Measurements from ENCODE around the gene THSD7A. TPM values are rescaled to one million over a fixed set of nuclear protein-coding genes. Genes with fewer than 3 reads are reported as not detected.

Gene THSD7A
- total RNA-seq, 1 experiment from 2014 or later, result 5.9 TPM

GRCh38 chr7:11538751-11539299 lies 293.2 kb downstream of the THSD7A start:
- no peak overlapping the region for H3K27ac Mint-ChIP-seq (ENCODE audit: unreplicated experiment)
- no peak for TF ChIP-seq CTCF (IDR thresholded peaks at IDR 0.05; ENCODE audit: unreplicated experiment)
- no peaks in the 10 kb centered on the region for H3K9me3 Mint-ChIP-seq (ENCODE audit: low read depth, unreplicated experiment)
- H3K4me1 Mint-ChIP-seq (ENCODE audit: low read depth, unreplicated experiment), result peaks cover 9% of the 10 kb centered on the region
- no peak for DNase-seq
- H3K4me3 Mint-ChIP-seq (ENCODE audit: low read depth, unreplicated experiment), result no peak overlapping the region
- BruUV-seq (replicated peaks), result no TSS peak
- H3K27me3 Mint-ChIP-seq (ENCODE audit: unreplicated experiment), result no peaks in the 10 kb centered on the region
- H3K36me3 Mint-ChIP-seq (ENCODE audit: insufficient read depth, unreplicated experiment), result no peaks in the 10 kb centered on the region
- CTCF ChIA-PET, result no interaction called here
- intact Hi-C loops (cut with micrococcal nuclease; ENCODE audit: unreplicated experiment), result no loop called here

GRCh38 chr7:11533229-11533820 lies 298.7 kb downstream of the THSD7A start:
- no peak for DNase-seq
- no TSS peak for BruUV-seq (replicated peaks)
- Mint-ChIP-seq H3K4me1 (ENCODE audit: low read depth, unreplicated experiment) (no peaks in the 10 kb centered on the region), H3K9me3 (ENCODE audit: low read depth, unreplicated experiment) (no peaks in the 10 kb centered on the region), H3K27ac (ENCODE audit: unreplicated experiment) (no peak overlapping the region), H3K27me3 (ENCODE audit: unreplicated experiment) (no peaks in the 10 kb centered on the region), H3K4me3 (ENCODE audit: low read depth, unreplicated experiment) (no peak overlapping the region), H3K36me3 (ENCODE audit: insufficient read depth, unreplicated experiment) (no peaks in the 10 kb centered on the region)
- CTCF ChIA-PET, result no interaction called here
- intact Hi-C loops (cut with micrococcal nuclease; ENCODE audit: unreplicated experiment), result no loop called here
- no peak for TF ChIP-seq CTCF (IDR thresholded peaks at IDR 0.05; ENCODE audit: unreplicated experiment)

GRCh38 chr7:11529382-11529781 lies 302.6 kb downstream of the THSD7A start:
- Mint-ChIP-seq H3K27me3 (ENCODE audit: unreplicated experiment) (no peaks in the 10 kb centered on the region), H3K36me3 (ENCODE audit: insufficient read depth, unreplicated experiment) (no peaks in the 10 kb centered on the region), H3K4me1 (ENCODE audit: low read depth, unreplicated experiment) (peaks cover 7% of the 10 kb centered on the region), H3K4me3 (ENCODE audit: low read depth, unreplicated experiment) (no peak overlapping the region), H3K9me3 (ENCODE audit: low read depth, unreplicated experiment) (no peaks in the 10 kb centered on the region), H3K27ac (ENCODE audit: unreplicated experiment) (no peak overlapping the region)
- intact Hi-C loops (cut with micrococcal nuclease; ENCODE audit: unreplicated experiment), result no loop called here
- no peak for TF ChIP-seq CTCF (IDR thresholded peaks at IDR 0.05; ENCODE audit: unreplicated experiment)
- DNase-seq, result no peak
- CTCF ChIA-PET, result no interaction called here
- BruUV-seq (replicated peaks), result no TSS peak

- TF ChIP-seq CTCF (IDR thresholded peaks at IDR 0.05; ENCODE audit: unreplicated experiment), result no peak
- BruUV-seq (replicated peaks), result no TSS peak
- CTCF ChIA-PET, result no interaction called here
- Mint-ChIP-seq H3K9me3 (ENCODE audit: low read depth, unreplicated experiment) (no peaks in the 10 kb centered on the region), H3K4me3 (ENCODE audit: low read depth, unreplicated experiment) (no peak overlapping the region), H3K27ac (ENCODE audit: unreplicated experiment) (no peak overlapping the region), H3K27me3 (ENCODE audit: unreplicated experiment) (no peaks in the 10 kb centered on the region), H3K4me1 (ENCODE audit: low read depth, unreplicated experiment) (peaks cover 10% of the 10 kb centered on the region), H3K36me3 (ENCODE audit: insufficient read depth, unreplicated experiment) (no peaks in the 10 kb centered on the region)
- no peak for DNase-seq
- intact Hi-C loops (cut with micrococcal nuclease; ENCODE audit: unreplicated experiment), result no loop called here
Observed at GRCh38 chr7:11527707-11528106, 304.3 kb downstream of the THSD7A start.

Data from Calu3 (cell line).